ENCODE results near the gene FCRL5. TPM values are rescaled to one million over a fixed set of nuclear protein-coding genes. Genes with fewer than 3 reads are reported as not detected.

Gene FCRL5
- total RNA-seq, 1 donor from 2014 or later, result 1.2 TPM

- Histone ChIP-seq H3K9me3 (no peaks in the 10 kb centered on the region), H3K4me1 (no peaks in the 10 kb centered on the region), H3K27ac (no peak overlapping the region), H3K36me3 (no peaks in the 10 kb centered on the region), H3K27me3 (ENCODE audit: low read depth) (no peaks in the 10 kb centered on the region), H3K4me3 (no peak overlapping the region)
- TF ChIP-seq, protein P1, sequence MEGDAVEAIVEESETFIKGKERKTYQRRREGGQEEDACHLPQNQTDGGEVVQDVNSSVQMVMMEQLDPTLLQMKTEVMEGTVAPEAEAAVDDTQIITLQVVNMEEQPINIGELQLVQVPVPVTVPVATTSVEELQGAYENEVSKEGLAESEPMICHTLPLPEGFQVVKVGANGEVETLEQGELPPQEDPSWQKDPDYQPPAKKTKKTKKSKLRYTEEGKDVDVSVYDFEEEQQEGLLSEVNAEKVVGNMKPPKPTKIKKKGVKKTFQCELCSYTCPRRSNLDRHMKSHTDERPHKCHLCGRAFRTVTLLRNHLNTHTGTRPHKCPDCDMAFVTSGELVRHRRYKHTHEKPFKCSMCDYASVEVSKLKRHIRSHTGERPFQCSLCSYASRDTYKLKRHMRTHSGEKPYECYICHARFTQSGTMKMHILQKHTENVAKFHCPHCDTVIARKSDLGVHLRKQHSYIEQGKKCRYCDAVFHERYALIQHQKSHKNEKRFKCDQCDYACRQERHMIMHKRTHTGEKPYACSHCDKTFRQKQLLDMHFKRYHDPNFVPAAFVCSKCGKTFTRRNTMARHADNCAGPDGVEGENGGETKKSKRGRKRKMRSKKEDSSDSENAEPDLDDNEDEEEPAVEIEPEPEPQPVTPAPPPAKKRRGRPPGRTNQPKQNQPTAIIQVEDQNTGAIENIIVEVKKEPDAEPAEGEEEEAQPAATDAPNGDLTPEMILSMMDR (IDR thresholded peaks at IDR 0.05), result no peak
- DNase-seq, result peak; percentile 47
- intact Hi-C loops (cut with DNase I), result no loop called here
- peak in 1 of 2 donors; percentile 35 for ATAC-seq
Measured at GRCh38 chr1:157542676-157543075, 9.6 kb downstream of the FCRL5 start.

DNA sequence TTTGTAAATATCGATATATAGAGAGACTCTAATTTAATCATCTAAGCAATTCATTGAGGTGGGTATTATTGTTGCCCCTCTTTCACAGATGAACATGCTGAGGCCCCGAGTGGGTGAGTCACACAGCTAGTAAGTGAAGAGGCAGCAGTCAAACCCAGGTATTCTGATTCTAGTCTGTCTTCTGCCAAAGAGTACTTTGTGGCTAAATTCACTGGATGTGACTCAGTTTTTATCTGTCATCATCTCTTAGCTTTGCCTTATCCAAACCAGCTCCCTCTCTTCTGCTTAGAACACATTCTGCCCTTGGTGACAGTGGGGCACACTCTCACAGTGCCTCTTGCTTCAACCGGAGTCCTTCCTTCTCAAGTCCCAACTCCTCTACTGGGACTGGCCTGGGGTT is 11.5 kb downstream of the FCRL5 start:
- Histone ChIP-seq H3K27me3 (ENCODE audit: low read depth) (no peaks in the 10 kb centered on the region), H3K9me3 (no peaks in the 10 kb centered on the region), H3K4me3 (no peak overlapping the region), H3K27ac (no peak overlapping the region), H3K4me1 (no peaks in the 10 kb centered on the region), H3K36me3 (no peaks in the 10 kb centered on the region)
- ATAC-seq (no peak), DNase-seq (no peak)
- TF ChIP-seq, protein P1 (IDR thresholded peaks at IDR 0.05), result no peak
- intact Hi-C loops (cut with DNase I), result no loop called here

DNA sequence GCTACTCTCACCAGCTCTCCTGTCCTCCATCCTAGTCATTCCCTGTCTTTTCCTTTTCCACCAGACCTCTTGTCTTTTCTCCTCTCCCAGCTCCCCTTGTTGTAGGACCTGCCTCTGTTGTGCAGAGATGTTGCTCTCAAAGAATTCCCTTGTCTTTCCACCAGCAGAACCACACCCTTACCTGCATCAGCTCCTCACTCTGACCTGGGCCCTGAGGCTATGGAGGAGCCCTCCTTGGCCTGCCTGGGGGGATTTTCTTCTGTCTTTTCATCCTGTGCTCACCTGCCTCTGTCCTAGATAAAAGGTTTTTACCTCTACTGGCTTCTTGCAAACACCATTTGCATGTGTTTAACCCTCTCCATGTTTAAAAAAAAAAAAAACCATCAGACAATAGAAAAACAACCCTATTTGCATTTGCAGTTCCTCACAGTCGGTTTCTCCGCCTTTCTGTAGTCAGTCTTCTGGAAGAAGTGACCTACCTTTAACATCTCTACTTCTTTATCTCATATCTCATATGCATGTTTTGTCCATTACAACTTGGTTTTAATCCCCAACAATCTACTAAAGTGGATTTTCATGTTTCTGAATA is 12.1 kb downstream of the FCRL5 start:
- Histone ChIP-seq H3K9me3 (no peaks in the 10 kb centered on the region), H3K27me3 (ENCODE audit: low read depth) (no peaks in the 10 kb centered on the region), H3K36me3 (no peaks in the 10 kb centered on the region), H3K27ac (no peak overlapping the region), H3K4me1 (no peaks in the 10 kb centered on the region), H3K4me3 (no peak overlapping the region)
- TF ChIP-seq, protein P1 (IDR thresholded peaks at IDR 0.05), result no peak
- intact Hi-C loops (cut with DNase I), result no loop called here
- ATAC-seq (no peak), DNase-seq (no peak)

DNA sequence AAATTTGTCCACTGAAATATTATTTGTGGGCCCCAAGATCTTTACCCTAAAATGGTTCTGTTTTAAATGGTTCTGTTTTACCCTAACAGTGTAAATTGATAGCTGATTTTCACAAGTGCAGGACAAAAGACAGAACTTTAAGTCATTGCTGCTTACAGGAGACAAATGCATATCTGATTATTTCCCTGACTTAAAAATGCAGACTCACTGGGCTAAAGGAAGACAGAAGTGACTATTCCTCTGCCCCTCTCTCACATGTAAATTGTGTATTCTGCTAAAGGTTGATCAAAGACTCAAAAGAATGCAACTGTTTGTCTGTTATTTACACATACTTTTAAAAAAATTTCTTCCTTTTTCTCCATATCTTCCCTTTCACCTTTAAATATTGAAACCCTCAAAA is 12.7 kb downstream of the FCRL5 start:
- H3K4me3 ChIP-seq, result no peak overlapping the region
- TF ChIP-seq, protein P1 (IDR thresholded peaks at IDR 0.05), result no peak
- H3K27me3 ChIP-seq (ENCODE audit: low read depth), result no peaks in the 10 kb centered on the region
- no peak for ATAC-seq
- intact Hi-C loops (cut with DNase I), result no loop called here
- no peaks in the 10 kb centered on the region for H3K36me3 ChIP-seq
- H3K9me3 ChIP-seq, result no peaks in the 10 kb centered on the region
- no peaks in the 10 kb centered on the region for H3K4me1 ChIP-seq
- no peak overlapping the region for H3K27ac ChIP-seq
- DNase-seq, result no peak

DNA sequence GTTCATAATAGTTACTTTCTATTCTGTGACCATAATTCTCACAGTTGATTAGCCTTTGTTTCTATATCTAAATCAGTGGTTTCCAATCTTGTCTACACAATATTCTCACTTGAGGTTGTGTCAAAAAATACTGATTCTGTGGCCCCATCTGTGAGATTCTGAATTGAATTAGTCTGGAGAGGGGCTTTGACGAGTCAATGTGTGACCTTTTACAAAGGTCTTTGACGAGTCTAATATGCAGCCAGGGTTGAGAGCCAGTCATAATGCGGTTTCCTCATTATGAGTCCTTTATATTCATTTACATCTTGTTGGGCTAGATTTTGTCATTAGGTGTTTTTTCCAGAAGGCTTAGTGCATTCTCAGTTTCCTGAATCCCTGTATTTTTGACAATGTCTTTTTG is 19.7 kb downstream of the FCRL5 start:
- no peaks in the 10 kb centered on the region for H3K9me3 ChIP-seq
- TF ChIP-seq, protein P1 (IDR thresholded peaks at IDR 0.05), result no peak
- no peak overlapping the region for H3K27ac ChIP-seq
- no peaks in the 10 kb centered on the region for H3K4me1 ChIP-seq
- H3K27me3 ChIP-seq (ENCODE audit: low read depth), result no peaks in the 10 kb centered on the region
- H3K36me3 ChIP-seq, result no peaks in the 10 kb centered on the region
- intact Hi-C loops (cut with DNase I), result no loop called here
- ATAC-seq (no peak), DNase-seq (no peak)
- no peak overlapping the region for H3K4me3 ChIP-seq

Measured in lower lobe of right lung (tissue), 2 donors.